Epithelial cell of esophagus (primary cell): ENCODE results near the gene GCM1.
A peak's percentile ranks its signal among the peaks of the same experiment; 100 is the strongest.

Experiments used
- DNase-seq: peaks from one replicate; pipeline ENCODE4 v3.0.0; 2010; ENCODE audit warnings: low read depth
- H3K4me3 ChIP-seq: 2 replicates; pipeline ENCODE4 v1.5.1; 2011; ENCODE audit warnings: mild to moderate bottlenecking, low read length, control low read depth
- TF ChIP-seq, protein P1 (sequence below): IDR thresholded peaks from 2 replicates; pipeline ENCODE4 v1.5.1; 2011; ENCODE audit warnings: low read depth, mild to moderate bottlenecking, low read length, control low read depth, inconsistent platforms; ENCODE audit not compliant: insufficient read depth; ENCODE audit errors: missing control alignments

GCM1 gene

DNA sequence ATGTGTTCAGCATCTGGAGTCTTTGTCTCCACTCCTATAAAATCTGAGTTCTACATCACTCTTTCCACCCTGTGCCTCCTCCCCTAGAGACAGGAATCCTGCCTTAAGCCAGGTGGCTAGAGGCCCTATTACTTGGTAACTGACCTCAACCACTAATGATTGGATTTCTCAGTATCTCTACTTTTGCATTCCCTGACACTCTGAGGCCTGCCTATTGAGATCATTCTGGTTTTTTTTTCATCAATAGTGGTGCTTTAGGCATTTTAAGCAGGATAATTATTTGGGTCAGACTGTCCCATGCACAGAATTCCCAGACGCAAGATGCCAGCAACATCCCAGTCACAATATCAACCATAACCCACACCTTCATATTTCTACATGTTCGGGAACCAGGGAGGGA is 3.9 kb upstream of the GCM1 start:
- DNase-seq, result no peak
- no peak overlapping the region for H3K4me3 ChIP-seq
- TF ChIP-seq, protein P1, sequence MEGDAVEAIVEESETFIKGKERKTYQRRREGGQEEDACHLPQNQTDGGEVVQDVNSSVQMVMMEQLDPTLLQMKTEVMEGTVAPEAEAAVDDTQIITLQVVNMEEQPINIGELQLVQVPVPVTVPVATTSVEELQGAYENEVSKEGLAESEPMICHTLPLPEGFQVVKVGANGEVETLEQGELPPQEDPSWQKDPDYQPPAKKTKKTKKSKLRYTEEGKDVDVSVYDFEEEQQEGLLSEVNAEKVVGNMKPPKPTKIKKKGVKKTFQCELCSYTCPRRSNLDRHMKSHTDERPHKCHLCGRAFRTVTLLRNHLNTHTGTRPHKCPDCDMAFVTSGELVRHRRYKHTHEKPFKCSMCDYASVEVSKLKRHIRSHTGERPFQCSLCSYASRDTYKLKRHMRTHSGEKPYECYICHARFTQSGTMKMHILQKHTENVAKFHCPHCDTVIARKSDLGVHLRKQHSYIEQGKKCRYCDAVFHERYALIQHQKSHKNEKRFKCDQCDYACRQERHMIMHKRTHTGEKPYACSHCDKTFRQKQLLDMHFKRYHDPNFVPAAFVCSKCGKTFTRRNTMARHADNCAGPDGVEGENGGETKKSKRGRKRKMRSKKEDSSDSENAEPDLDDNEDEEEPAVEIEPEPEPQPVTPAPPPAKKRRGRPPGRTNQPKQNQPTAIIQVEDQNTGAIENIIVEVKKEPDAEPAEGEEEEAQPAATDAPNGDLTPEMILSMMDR, result no peak

GRCh38 chr6:53151676-53152075 is 3.0 kb upstream of the GCM1 start:
- TF ChIP-seq, protein P1, result peak; percentile 37
- no peak overlapping the region for H3K4me3 ChIP-seq
- peak; percentile 37 for DNase-seq

DNA sequence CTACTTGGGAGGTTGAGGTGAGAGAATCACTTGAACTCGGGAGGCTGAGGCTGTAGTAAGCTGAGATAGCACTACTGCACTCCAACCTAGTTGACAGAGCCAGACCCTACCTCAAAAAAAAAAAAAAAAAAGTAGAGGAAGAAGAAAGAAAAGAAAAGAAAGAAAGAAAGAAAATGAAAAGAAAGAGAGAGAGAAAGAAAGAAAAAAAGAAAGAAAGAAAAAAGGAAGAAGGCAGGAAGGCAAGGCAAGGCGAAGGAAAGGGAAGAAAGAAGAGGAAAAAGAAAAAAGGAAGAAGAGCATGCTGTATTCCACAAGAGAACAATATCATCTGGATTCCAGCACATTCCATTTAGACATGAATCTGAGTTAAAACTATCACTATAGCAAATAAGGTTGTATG is 3.8 kb downstream of the GCM1 start:
- DNase-seq, result no peak
- TF ChIP-seq, protein P1, result no peak
- H3K4me3 ChIP-seq, result no peak overlapping the region

DNA sequence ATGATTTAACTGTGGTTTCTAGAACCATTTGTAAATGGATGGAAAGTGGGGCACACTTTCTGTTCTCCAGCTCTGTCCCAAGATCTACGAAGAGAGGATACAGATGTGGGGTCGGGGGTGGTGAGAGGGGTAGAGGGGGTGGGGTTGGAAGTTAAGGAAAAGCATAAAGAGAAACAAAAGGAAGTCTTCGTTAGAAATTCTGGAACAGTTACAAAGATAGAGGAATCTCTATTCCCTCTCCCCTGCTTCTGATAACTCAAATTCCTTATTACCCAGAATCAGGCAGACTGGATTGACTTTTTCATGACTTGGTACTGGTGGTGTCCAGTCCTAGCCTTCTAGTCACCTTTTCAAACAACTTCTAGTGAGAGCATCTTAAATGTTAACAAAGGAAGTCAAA is 4.9 kb downstream of the GCM1 start:
- H3K4me3 ChIP-seq, result no peak overlapping the region
- TF ChIP-seq, protein P1, result no peak
- no peak for DNase-seq

DNA sequence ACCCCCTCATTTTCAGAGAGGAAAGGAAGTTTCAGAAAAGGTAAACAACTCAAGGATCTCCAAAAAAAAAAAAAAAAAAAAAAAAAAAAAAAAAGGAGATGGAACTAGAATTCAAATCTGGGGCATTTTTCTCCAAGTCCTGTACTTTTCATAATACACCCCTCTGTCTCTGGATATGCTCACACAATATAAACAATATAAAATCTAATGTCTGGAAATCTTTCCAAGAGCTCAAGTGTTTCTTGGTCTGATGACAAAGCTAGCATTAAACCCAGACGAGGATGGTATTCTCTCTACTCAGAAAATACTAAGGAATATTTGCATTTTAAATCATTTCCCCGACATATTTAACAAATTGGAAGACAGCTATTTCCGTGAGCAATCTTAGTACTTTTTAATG is 5.8 kb downstream of the GCM1 start:
- TF ChIP-seq, protein P1, result no peak
- DNase-seq, result no peak
- no peak overlapping the region for H3K4me3 ChIP-seq

- no peak overlapping the region for H3K4me3 ChIP-seq
- no peak for DNase-seq
- TF ChIP-seq, protein P1, result no peak
These were observed 8.7 kb downstream of the GCM1 start for GRCh38 chr6:53139841-53140413.

DNA sequence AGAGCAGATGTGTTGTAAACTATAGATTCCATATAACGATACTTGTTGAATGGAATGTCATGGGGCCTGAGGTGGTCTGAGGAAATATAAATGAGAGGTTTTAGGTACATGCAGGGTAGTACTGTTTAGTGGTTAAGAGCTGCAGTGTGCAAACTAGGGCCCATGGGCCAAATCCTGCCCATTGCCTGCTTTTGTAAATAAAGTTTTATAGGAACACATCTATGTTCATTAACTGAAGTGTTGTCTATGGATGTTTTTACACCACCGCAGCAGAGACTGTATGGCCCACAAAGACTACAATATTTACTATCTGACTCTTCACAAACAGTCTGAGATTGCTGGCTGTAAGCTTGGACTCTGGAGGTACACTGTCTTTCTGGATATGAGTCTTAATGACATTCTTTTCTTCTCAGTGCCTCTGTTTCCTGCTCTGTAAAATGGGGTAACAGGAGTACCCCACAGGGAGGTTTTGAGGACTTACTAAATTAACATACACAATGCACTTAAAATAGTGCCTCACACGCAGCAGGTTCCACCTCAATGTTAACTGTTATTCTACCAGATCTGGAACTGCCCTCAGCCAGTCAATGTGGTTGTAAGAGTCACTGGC is 12.5 kb downstream of the GCM1 start:
- no peak for DNase-seq
- TF ChIP-seq, protein P1, result no peak
- H3K4me3 ChIP-seq, result no peak overlapping the region
